ENCODE measurements around the gene VAV3.
"Not testable (repeated sequence)": the region's sequence is repeated elsewhere in the genome, so short reads cannot be mapped to it uniquely, and the experiment has no call there.

The VAV3 gene

DNA sequence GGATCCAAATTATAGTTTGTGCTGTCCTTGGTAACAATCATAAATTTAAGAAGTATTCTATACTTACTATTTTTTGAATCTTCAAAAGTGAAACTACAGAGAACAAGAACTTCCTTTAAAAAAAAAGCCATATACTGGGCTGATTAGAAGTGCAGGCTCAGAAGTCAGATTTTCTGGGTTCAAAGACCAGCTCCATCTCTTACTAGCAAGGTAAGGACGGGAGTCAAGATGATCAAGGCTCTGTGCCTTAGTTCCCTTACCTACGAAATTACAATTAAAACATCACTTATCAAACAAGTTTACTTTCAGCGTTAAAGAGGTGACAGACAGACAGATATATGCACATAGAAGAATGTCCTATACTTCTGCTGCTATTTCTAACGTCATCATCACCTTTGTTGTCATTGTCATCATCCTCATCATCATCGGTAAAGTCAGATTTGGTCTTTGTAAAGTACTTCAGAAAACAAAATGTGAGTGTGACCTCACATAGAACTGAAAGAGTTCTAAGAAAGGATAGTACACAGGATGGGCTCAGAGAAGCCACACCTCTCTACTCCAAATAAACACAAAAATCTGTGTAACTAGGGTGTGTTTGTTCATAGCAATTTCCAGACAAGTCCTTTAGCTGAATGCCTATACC is 178.7 kb downstream of the VAV3 start:
- no peak for DNase-seq

DNA sequence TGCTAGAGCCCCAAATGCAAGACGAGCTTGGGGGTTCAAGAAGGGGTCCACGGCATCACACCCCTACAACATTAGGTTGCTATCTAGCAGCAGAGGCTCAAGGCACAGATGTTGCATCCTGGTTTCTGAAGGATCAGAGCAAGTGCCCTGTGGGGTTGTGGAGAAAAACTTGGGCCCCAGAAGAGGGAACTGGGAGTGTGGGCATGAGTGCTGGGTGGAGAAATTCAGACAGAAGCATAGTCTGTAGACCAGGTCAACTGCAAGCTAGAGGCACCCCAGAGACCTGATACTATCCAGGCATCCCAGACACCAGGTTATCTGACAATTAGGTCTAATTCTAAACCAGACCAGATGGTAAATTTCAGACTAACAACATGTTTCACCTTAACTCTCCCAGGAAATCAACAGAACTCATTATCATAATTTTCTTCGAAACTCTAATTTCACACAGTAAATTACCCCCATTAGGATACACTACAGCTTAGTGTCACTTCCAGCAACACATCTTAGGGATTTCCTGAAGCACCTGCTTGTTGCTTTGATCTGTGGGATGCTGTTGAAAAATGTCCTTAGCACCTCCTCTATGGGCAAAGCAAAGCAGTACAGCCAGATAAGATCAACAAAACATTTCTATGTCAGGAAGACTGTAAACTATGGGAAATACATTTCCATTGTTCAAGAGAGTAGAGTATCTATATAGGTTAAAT is 179.3 kb downstream of the VAV3 start:
- DNase-seq = no peak

DNA sequence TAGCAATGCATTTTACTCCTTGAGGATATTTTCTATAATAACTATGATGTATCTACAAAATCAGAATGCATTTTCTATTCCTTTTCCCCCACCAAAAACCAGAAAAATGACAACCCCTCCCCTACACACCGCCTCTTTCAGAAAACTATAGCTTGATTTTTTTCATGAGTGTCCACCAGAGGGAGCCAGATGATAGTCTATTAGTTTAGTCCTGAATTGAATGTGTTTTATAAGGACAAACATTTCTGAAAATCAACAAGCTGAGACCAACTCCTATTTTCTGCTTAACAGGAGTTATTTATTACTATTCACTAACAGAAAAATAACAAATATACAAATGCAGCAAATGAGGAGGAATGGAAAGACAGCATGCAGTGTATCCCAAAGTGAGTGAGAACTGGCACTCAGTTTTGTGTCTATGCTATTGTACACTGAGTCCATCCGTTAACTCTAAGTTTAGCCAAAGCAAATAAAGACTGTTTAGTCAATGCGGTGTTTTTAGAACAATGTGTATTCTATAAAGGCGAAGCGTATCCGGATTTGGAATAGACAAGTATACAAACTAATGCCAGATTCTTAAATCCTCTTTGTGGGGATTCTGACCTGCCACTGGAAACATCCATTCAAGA is 182.6 kb downstream of the VAV3 start:
- no peak for DNase-seq

DNA sequence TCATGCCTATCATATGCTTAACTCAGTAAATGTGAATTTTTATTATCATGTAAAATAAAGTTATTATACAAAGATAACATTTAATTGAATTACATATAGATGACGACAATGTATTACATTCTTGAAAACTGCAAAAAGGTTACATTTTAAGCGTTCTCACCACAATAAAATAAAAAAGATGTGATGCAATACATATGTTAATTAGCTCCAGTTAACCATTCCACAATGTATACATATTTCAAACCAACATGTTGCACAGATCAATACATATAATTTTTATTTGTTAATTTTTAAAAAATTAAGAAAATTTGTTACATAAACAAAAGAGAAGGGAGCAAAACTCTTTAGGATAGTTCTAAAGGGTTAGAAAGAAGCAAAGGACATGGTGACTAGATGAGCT is 183.7 kb downstream of the VAV3 start:
- DNase-seq = no peak

DNA sequence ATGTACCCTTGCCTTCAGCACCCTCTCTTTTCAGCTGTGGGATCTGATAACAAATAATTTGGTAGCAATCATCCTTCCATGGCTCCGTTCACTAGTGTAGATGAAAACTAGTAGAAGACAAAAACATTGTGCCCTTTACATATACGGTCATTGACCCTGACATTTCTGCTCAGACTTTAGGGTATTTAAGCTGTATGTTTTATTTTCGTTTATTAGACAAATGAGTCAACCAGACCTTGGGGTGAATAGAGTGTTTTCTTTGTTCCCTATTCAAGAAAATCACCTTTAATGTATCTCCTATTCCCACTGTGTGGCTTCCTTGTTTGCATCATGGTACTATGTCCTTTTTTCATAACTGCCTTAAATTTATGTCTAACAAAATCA is 187.3 kb downstream of the VAV3 start:
- no peak for DNase-seq

DNA sequence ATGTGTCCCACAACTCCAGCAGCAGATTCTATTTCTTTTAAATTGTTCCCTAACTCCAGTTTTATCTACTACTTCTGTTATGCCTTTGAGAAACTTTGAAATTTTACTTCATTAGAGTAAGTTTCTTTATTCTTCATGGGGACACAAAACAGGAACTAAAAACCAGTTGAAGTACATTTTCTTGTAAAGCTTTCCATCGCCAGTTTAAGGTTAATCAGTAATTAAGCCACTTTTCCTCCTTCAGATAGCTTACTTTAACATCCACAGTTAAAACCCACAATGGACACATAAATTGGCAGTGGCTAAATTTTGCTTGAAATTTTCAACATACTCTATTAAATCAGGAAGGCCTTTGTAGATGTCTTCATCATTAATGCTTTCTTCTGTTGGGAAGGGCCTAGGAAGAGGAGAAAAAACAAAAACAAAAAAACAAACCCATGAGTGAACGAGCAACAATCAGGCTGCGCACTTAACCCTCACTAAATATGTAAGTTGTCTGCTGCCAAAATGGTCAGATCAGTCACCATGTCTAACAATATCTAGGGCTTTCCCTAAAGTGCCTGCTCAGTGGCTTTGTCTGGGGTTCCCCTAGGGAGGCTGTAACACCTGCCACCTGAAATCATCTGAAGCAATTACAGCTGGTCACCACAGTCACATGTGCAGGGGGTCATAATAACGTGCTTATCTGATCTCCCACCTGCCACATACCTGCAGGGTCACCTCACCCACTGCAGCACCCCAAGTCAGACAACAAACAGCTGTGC is 187.9 kb downstream of the VAV3 start:
- DNase-seq = no peak

DNA sequence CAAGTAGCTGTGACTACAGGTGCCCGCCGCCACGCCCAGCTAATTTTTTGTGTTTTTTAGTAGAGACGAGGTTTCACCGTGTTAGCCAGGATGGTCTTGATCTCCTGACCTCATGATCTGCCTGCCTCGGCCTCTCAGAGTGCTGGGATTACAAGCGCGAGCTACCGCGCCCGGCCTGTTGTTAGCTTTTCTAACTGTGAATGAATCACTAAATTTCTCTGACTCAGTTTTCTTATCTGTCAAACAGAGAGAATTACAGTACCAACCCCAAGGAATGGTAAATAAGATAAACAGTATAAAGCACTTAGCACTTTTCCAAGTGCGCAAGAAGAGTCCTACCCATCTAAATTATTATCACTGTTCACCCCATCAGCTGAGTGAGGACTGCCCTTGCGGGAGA is 193.6 kb downstream of the VAV3 start:
- no peak for DNase-seq

DNA sequence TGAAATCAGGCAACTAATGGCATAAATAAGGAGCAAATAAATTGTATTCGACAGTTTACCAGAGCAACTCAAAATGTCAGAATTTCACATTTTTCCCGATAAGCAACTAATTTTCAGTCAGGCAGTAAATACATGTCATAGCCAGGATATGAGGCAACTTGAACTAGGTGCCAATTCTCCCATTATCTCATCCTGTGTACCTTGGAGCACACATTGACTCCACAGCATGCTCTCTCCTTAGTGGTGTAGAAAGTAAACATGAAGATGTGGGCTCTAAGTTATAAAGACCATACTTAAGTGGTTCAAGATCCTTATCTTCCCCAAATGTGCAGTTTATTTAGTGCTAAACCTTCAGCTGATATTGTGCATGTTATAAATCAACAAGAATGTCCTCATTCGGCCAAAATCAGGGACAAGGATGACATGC is 197.8 kb downstream of the VAV3 start:
- no peak for DNase-seq

DNA sequence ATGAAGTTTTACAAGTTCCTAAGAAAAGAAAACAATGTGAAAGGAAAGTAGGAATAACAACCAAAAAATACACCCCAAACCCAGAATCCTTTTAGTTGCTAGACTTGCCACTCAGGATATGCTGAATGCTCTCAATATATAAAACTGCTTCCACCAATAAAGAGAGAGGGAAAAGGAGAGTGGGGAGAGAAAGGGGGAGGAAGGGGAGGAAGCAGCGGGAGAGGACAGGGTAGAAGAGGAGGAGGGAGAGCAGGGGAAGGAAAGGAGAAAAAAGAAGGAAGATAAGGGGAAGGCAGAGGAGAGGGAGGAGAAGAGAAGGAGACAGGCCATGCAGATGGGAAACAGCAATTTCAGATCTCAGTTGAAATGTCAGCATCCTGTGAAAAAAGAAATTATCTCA is 198.4 kb downstream of the VAV3 start:
- no peak for DNase-seq

DNA sequence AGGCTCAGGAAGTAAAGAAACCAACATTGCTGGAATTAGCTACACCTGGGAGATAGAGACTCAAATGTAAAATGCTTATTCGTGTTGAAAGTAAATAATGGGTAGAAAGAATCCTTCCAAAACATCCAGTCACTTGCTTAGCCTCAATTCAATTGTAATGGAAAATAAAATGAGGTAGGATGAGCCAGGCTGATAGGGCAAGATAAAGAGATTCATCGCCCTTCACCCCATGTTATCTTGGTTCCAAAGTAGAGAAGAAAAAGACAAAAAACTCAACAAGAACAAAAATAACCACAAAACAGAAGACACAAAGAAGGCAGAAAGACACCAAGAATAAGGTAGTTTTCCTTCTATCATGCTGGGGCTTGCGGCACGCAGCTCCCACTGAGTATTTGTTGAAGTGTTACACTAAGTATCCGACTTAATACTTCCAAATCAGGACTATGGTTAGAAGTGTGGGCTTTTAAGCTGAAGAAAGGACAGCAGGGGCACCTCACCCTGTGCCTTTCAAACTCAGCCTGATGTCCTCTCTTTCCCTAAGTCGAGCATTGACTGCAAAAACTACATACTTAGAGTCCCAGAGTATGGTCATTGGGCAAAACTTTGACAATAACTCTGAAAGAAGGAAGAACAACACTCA is 202.1 kb downstream of the VAV3 start:
- no peak for DNase-seq

DNA sequence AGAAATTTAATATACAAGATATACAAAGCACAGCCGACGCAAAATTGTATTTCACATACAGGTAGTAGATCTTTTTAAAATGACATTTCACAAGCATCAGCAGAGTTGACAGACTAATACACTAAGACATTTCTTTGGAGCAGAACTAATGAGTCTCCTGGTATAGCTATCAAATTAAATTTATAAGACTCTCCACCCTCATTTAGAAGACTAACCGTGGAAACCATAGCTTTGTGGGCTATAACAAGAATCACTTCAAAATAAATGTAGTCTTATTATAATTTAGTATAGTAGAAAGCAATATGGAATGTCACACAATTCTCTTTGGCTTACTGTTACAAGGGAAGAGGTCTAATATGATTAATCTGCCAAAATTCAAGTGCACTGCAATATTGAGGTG is 204.9 kb downstream of the VAV3 start:
- no peak for DNase-seq

DNA sequence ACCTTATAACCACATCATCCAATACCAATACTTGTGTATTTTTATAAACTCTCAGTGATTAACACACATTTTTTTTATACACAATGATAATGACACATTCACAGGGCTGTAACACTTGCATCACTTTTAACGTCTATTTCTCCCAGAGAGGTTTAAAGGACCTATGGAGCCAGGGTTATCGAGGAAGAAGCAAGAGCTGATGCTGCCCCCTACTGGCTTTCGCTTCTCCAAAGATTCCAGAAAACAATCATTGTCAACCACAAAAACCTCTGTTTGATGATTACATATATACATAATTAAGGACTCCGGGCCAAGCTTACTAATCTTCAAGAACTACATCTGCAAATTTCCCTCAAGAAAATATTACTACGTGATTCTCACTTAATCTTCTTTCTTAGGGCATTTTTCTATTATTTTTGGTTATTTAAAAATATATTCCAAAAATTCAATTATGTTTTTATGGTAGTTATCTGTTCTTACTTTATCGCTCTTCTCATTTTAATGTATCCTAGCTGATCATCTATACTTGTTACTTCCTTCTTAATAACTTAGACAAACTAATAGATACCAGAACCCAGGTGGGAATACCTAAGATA is 214.5 kb downstream of the VAV3 start:
- peak; percentile 45 for DNase-seq

DNA sequence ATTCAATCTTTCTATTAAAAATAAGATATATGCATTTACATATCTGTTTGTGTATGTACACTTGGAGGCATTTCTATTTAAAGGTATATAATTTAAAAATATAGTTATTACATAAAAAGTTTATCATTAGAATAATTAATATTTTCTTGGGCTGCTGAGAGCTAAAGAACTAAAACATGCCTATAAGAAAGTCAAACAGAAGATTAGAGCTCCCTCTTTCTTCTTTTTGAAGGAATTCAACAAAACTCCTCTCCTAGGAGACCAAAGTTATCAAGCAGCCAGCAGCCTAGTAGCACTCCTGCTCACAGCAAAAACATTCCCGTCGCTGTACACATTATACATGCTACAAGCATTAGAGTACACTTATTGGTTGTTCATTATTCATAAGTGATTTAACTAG is 216.4 kb downstream of the VAV3 start:
- DNase-seq = no peak

DNA sequence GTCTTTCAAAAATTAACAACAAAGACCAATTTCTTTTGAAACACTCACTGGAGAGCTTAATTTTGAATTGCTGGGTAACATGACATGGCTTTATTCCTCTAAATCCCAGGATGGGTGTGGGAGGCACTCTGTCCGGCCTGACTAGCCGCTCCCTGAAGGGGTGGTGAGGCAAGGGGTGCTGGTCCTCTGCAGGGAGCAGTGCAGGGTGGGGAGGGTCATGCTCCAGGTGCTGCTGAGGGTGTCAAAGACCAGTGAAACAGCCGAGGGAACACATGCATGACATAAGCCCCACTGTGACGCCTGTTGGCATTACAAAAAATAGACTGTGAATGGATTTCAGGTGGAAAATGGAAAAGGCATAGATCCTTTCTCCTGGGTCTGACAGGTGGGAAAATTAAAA is 223.7 kb downstream of the VAV3 start:
- DNase-seq = no peak

DNA sequence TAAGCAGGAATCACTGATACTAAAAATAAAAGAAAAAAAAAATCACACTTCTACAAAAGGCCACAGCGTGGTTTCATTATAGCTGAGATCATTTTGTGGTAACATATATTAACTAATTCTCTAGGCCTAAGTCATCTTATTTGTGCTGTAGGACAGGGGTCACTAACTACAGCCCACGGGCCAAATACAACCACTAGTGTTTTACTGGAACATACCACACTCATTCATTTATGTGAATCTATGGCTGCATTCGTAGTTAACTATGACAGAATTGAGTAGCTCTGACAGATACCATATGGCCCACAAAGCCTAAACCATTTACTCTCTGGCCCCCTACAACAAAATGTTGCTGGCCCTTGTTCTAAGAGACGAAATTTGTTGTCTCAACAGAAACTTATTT is 224.4 kb downstream of the VAV3 start:
- DNase-seq = no peak

DNA sequence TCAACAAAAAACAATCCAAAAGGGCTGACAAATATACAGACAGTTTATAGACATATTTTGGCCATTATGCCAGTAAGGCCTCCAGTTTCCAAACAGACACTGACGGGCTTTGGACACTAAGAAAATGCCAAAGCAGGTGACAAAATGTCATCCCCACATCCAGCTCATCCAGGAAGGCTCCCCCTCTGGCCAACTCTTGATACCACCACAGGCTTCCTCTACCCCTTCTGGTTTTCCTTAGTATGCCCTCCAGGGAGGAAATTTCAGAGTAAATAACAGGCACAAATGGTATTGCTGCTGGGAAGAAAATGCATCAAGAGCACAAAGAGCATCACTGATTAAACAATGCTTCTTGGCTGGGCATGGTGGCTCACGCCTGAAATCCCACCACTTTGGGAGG is 225.3 kb downstream of the VAV3 start:
- no peak for DNase-seq

DNA sequence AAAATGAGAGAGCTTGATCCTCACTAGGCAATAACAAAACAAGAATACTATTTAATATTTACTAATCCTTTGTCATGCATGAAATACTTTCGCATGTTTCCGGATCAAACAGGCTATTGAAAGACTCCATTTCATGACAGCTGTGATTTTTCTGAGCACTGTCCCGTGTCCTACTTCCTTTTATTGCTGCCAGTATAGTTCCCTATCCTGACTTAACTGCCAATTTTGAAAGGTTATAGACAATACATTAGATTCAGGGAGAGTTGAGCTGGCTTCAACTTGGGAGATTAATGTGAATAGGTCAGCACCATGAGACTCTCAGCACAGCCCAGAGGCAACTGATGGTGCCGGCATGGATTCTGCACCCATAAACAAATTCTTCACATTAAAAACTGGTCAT is 225.8 kb downstream of the VAV3 start:
- no peak for DNase-seq

DNA sequence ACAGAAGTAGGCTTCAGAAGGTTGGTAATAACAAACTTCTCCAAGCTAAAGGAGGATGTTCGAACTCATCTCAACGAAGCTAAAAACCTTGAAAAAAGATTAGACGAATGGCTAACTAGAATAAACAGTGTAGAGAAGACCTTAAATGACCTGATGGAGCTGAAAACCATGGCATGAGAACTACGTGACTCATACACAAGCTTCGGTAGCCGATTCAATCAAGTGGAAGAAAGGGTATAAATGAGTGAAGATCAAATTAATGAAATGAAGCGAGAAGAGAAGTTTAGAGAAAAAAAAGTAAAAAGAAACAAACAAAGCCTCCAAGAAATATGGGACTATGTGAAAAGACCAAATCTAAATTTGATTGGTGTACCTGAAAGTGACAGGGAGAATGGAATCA is 231.6 kb downstream of the VAV3 start:
- DNase-seq = not testable (repeated sequence)

DNA sequence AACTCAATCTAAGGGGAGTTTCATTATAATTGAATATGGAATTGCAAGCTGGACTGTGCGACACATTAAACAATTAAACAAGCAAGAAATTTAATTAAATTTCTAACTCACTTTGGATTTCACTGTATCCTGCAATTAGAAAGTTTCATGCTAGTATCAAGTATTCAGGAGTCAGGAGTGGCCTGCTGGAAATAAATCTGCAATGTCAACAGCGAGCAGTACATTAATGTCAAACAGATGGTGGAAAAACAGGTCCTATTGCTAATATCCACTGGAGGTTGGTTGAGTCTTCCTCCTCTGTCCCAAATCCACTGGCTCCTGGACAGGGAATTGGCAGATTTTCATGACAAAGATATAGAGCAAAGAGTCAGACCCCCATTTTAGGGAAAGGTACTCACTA is 237.1 kb downstream of the VAV3 start:
- no peak for DNase-seq

DNA sequence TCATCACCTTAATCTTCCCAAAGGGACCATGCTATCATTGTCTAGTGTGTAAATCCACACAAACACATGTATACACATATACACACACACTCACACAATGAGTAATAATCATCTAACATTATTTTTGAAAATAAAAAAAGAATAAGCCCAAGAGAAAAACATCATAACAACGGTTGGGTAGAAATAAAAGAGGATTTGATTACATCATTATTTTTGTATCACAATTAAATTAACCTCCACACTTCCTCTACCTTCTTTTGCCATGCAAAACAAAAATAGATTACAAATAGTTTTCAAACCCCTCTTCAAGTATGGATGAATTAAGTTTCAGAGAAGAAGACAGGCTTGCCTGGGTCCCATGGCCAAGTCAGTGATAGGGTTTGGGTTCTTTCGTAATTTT is 238.1 kb downstream of the VAV3 start:
- DNase-seq = no peak

DNA sequence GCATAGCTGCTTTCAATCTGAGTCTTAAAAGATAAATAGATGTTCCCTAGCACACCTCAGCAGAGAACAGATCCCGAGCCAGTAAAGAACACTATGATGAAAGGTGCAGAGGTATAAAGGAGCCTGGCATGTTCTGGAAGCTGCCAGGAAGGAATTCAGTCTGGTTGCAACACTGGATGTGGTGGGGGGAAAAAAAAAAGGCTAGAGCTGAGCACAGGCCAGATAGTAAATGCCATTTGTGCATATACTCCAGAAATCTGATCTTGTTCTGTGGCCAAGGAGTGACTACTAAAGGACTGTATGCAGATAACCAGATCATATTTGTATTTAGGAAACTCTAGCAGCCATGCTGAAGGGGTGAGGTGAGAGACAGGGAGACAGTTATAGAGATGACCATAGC is 240.3 kb downstream of the VAV3 start:
- DNase-seq = no peak

DNA sequence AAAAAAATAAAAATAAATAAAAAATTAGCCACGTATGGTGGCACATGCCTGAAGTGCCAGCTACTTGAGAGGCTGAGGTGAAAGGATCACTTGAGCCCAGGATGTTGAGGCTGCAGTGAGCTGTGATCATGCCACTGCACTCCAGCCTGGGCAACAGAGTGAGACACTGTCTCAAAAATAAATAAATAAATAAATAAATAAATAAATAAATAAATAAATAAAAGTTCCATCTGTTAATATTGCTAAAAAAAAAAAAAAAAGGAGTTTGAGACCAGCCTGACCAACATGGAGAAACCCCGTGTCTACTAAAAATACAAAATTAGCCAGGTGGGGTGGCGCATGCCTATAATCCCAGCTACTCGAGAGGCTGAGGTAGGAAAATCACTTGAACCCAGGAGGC is 244.8 kb downstream of the VAV3 start:
- not testable (repeated sequence) for DNase-seq

DNA sequence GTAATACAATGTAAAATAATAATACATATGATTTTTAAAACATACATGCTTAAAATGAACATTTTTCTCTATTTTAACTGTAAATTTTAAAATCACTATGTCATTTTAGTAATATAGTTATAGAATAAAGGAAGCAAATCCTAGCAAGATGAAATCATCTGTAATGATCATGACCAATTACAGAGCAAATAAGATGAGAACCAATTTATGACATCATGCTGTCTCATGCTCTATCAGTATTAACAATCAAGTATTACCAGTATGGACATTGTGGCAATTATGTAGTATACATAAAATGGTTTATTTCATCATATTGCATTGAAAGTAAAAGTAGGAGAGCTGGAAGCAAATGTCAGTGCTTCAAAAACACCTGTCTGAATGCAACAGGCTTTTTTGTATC is 255.0 kb downstream of the VAV3 start:
- DNase-seq = no peak

Measured in stimulated activated CD4-positive, alpha-beta T cell treated with anti-CD3 and anti-CD28 coated beads, Interleukin-1b, Interleukin-23, amount 100 ng/mL, for 48 hours (primary cell).